CD4-positive, alpha-beta T cell treated with Interleukin-1 beta for 1 hour (primary cell): Measurements from ENCODE around the gene MGMT.
"Not testable (repeated sequence)": the region's sequence is repeated elsewhere in the genome, so short reads cannot be mapped to it uniquely, and the experiment has no call there.

ENCODE experiments used
- DNase-seq, 2 donors: peaks; one replicate each; pipeline ENCODE4 v3.0.0-alpha.2; 2020 to 2022

MGMT gene

GRCh38 chr10:129466703-129467358 lies at the start of gene MGMT:
Gene MGMT (plus strand): TSS chr10:129467241.
- peak; percentile 96 to 97 for DNase-seq

GRCh38 chr10:129417870-129418269 lies 49.2 kb upstream of the MGMT start:
- no peak for DNase-seq

- no peak for DNase-seq
These were observed 48.4 kb upstream of the MGMT start for GRCh38 chr10:129418496-129419225.

GRCh38 chr10:129419397-129419796 lies 47.6 kb upstream of the MGMT start:
- no peak for DNase-seq

GRCh38 chr10:129421399-129422010 lies 45.5 kb upstream of the MGMT start:
- DNase-seq: no peak

GRCh38 chr10:129424978-129425377 lies 42.1 kb upstream of the MGMT start:
- DNase-seq: no peak

- DNase-seq: no peak
These were observed 40.4 kb upstream of the MGMT start for GRCh38 chr10:129426606-129427005.

GRCh38 chr10:129433266-129433665 lies 33.8 kb upstream of the MGMT start:
- DNase-seq: no peak

- not testable (repeated sequence) for DNase-seq
These were observed 31.3 kb upstream of the MGMT start for GRCh38 chr10:129435724-129436123.

- DNase-seq: no peak
These were observed 29.0 kb upstream of the MGMT start for GRCh38 chr10:129438024-129438423.

- no peak for DNase-seq
These were observed 26.8 kb upstream of the MGMT start for GRCh38 chr10:129440247-129440646.

- DNase-seq: no peak
These were observed 26.2 kb upstream of the MGMT start for GRCh38 chr10:129440722-129441316.

- DNase-seq: no peak
These were observed 25.6 kb upstream of the MGMT start for GRCh38 chr10:129441372-129442009.

- no peak for DNase-seq
These were observed 24.2 kb upstream of the MGMT start for GRCh38 chr10:129442866-129443265.

GRCh38 chr10:129444359-129444758 lies 22.7 kb upstream of the MGMT start:
- no peak for DNase-seq

- DNase-seq: no peak
These were observed 21.4 kb upstream of the MGMT start for GRCh38 chr10:129445436-129446182.

GRCh38 chr10:129446183-129446581 lies 20.9 kb upstream of the MGMT start:
- no peak for DNase-seq

GRCh38 chr10:129447486-129447885 lies 19.6 kb upstream of the MGMT start:
- DNase-seq: no peak

- DNase-seq: no peak
These were observed 19.0 kb upstream of the MGMT start for GRCh38 chr10:129448086-129448485.

- DNase-seq: no peak
These were observed 18.5 kb upstream of the MGMT start for GRCh38 chr10:129448539-129448938.

GRCh38 chr10:129449893-129450292 lies 17.1 kb upstream of the MGMT start:
- DNase-seq: no peak

GRCh38 chr10:129450391-129450790 lies 16.6 kb upstream of the MGMT start:
- no peak for DNase-seq

- no peak for DNase-seq
These were observed 11.4 kb upstream of the MGMT start for GRCh38 chr10:129455625-129456024.
